GM12864 (cell line): Measurements from ENCODE around the gene DDX1.

ENCODE experiments used
- DNase-seq: peaks from one replicate; pipeline ENCODE4 v3.0.0-alpha.2; 2011; ENCODE audit warnings: low read depth
- H3K4me3 ChIP-seq: 2 replicates; pipeline ENCODE4 v1.5.1; 2011; ENCODE audit warnings: mild to moderate bottlenecking, low read depth, low read length, control low read depth
- CTCF ChIP-seq: IDR thresholded peaks from 2 replicates; pipeline ENCODE4 v1.5.1; 2011; ENCODE audit warnings: low read depth, mild to moderate bottlenecking, moderate library complexity, low read length, control low read depth, inconsistent platforms; ENCODE audit errors: missing control alignments

Gene DDX1

DNA sequence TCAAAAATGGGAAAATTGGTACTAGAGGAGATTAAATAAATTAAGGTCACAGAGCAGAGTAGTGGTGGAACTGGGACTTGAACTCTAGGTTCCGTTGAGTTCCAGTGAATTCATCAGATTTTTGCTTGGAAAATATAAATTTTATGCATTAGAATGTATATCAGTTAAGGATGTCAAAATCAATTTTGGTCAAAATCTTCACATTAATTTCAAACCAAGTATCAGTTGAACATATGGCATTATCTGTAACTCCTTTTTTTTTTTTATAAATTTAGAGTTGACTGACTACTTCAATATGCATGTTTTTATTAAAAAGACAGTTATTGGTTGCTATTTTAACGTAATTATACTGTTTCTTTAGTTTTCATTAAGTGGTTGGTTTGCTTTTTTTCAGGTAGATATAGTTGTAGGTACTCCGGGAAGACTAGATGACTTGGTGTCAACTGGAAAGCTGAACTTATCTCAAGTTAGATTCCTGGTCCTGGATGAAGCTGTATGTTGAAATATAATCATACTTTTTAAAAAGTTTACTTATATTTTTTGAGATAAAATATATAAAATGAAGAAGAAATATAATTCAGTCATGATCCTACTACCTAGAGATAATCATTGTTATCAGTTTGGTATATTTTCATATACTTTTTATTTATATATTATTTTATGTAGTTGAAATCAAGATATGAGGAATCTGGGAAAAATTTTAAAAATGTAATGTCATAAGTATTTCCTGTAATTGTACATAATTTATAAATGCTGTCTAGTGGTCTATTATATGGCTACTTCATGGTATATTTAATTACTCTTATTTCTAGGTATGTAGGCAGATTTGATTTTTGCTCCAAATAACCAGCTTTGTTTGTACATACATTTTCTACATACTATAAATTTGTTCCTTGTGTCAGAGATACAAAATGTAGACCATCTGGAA lies 25.4 kb downstream of the DDX1 start:
- no peak for DNase-seq
- TF ChIP-seq CTCF, result no peak
- no peak overlapping the region for H3K4me3 ChIP-seq

GRCh38 chr2:15617778-15618448 lies 26.2 kb downstream of the DDX1 start:
- no peak for TF ChIP-seq CTCF
- no peak overlapping the region for H3K4me3 ChIP-seq
- DNase-seq, result no peak

GRCh38 chr2:15618449-15618855 lies 26.8 kb downstream of the DDX1 start:
- H3K4me3 ChIP-seq, result no peak overlapping the region
- TF ChIP-seq CTCF, result no peak
- DNase-seq, result no peak

- DNase-seq, result no peak
- H3K4me3 ChIP-seq, result no peak overlapping the region
- no peak for TF ChIP-seq CTCF
Measured at GRCh38 chr2:15619076-15619475, 27.4 kb downstream of the DDX1 start.

- TF ChIP-seq CTCF, result no peak
- no peak for DNase-seq
Measured at GRCh38 chr2:15619510-15619909, 27.8 kb downstream of the DDX1 start.

GRCh38 chr2:15619938-15620337 lies 28.3 kb downstream of the DDX1 start:
- TF ChIP-seq CTCF, result no peak
- no peak for DNase-seq
- no peak overlapping the region for H3K4me3 ChIP-seq

More at GRCh38 chr2:15619510-15619909, 27.8 kb downstream of the DDX1 start:
- no peak overlapping the region for H3K4me3 ChIP-seq

- no peak for DNase-seq
- no peak for TF ChIP-seq CTCF
- H3K4me3 ChIP-seq, result no peak overlapping the region
Measured at GRCh38 chr2:15620340-15620739, 28.7 kb downstream of the DDX1 start.
